Keratinocyte (primary cell): Measurements from ENCODE around the gene RASD1. TPM values are rescaled to one million over a fixed set of nuclear protein-coding genes. Genes with fewer than 3 reads are reported as not detected.

Experiments used
- DNase-seq: peaks from one replicate; pipeline ENCODE4 v3.0.0-alpha.2; 2011; ENCODE audit warnings: low read depth, missing footprints, low spot score
- FAIRE-seq: peaks from 2 replicates; lab custom pipeline; 2011; peaks lifted over from hg19 to GRCh38; lab: Jason Lieb, UNC
- H2AFZ ChIP-seq: 2 replicates; pipeline ENCODE4 v1.6.0; 2012; ENCODE audit warnings: low read length, control low read depth, inconsistent platforms; ENCODE audit not compliant: control insufficient read depth
- H3K27ac ChIP-seq: 2 replicates; pipeline ENCODE4 v1.5.1; 2011; ENCODE audit warnings: low read length; ENCODE audit not compliant: control insufficient read depth, insufficient read depth
- H3K27me3 ChIP-seq: 3 replicates; pipeline ENCODE4 v1.6.0; 2011; ENCODE audit warnings: low read length; ENCODE audit not compliant: control insufficient read depth, insufficient read depth; ENCODE audit errors: extremely low read depth
- H3K36me3 ChIP-seq, 2 experiments: 2 replicates in 1 of 2; 3 replicates in 1 of 2; pipeline ENCODE4 v1.5.1; 2011; ENCODE audit warnings: low read length in 2 of 2, mild to moderate bottlenecking in 1 of 2; ENCODE audit not compliant: control insufficient read depth in 2 of 2, insufficient read depth in 2 of 2; ENCODE audit errors: extremely low read depth in 1 of 2
- H3K4me1 ChIP-seq: 3 replicates; pipeline ENCODE4 v1.5.1; 2011; ENCODE audit warnings: low read length; ENCODE audit not compliant: control insufficient read depth, insufficient read depth; ENCODE audit errors: extremely low read depth
- H3K4me2 ChIP-seq: 3 replicates; pipeline ENCODE4 v1.6.0; 2011; ENCODE audit warnings: low read depth, low read length; ENCODE audit not compliant: control insufficient read depth, insufficient read depth; ENCODE audit errors: extremely low read depth
- H3K4me3 ChIP-seq, 3 experiments: fragments of 200-600 bp in 1 of 3; sonication (generic) in 1 of 3; 2 replicates in 2 of 3; 3 replicates in 1 of 3; pipeline ENCODE4 v1.5.1; 2011 to 2016; ENCODE audit warnings: low read length in 3 of 3, mild to moderate bottlenecking in 3 of 3, control low read depth in 2 of 3, inconsistent platforms in 1 of 3, low read depth in 1 of 3, mixed read lengths in 1 of 3, mixed run types in 1 of 3, moderate library complexity in 1 of 3; ENCODE audit not compliant: control insufficient read depth in 2 of 3, insufficient read depth in 2 of 3; ENCODE audit errors: extremely low read depth in 1 of 3
- H3K79me2 ChIP-seq: 2 replicates; pipeline ENCODE4 v1.6.0; 2012; ENCODE audit warnings: low read length; ENCODE audit not compliant: control insufficient read depth, insufficient read depth
- H3K9ac ChIP-seq: 3 replicates; pipeline ENCODE4 v1.6.0; 2011; ENCODE audit warnings: low read length; ENCODE audit not compliant: control insufficient read depth, insufficient read depth; ENCODE audit errors: extremely low read depth
- H3K9me1 ChIP-seq: 3 replicates; pipeline ENCODE4 v1.6.0; 2011; ENCODE audit warnings: low read length; ENCODE audit not compliant: control insufficient read depth, insufficient read depth; ENCODE audit errors: extremely low read depth
- H3K9me3 ChIP-seq: 2 replicates; pipeline ENCODE4 v1.5.1; 2012; ENCODE audit warnings: low read depth, low read length; ENCODE audit not compliant: control insufficient read depth
- H4K20me1 ChIP-seq: 3 replicates; pipeline ENCODE4 v1.6.0; 2011; ENCODE audit warnings: low read length; ENCODE audit not compliant: control insufficient read depth, insufficient read depth; ENCODE audit errors: extremely low read depth
- CTCF ChIP-seq, 3 experiments: IDR thresholded peaks in 1 of 3; conservative IDR thresholded peaks in 1 of 3; optimal IDR thresholded peaks in 1 of 3; 2 replicates in 2 of 3; 3 replicates in 1 of 3; pipeline versions ENCODE3 to v1.5.1; 2011; ENCODE audit warnings: low read length in 3 of 3, mild to moderate bottlenecking in 3 of 3, moderate library complexity in 2 of 3, control low read depth in 1 of 3, inconsistent platforms in 1 of 3; ENCODE audit not compliant: insufficient read depth in 2 of 3; ENCODE audit errors: extremely low read depth in 1 of 3
- EZH2 ChIP-seq: IDR thresholded peaks from one replicate; pipeline ENCODE4 v1.6.1; 2012; ENCODE audit warnings: inconsistent platforms, mild to moderate bottlenecking, low read length, moderate library complexity
- dilution Hi-C: fragments of 300-500 bp; cut with MboI; formaldehyde crosslinking; loops from one replicate; pipeline ENCODE4 v1.7.0; 2020; ENCODE audit warnings: low sequenced_read_pairs; ENCODE audit not compliant: extremely low pct_ligation_motif_present
- polyA plus RNA-seq, 5 experiments: library from polyadenylated mRNA; depleted of rRNA in 3 of 5; stranded (reverse) in 3 of 5; stranded (forward) in 1 of 5; unstranded in 1 of 5; fragments of >200 nt; gene quantifications; 1 replicate in 1 of 5; 2 replicates in 3 of 5; 3 replicates in 1 of 5; pipeline versions ENCODE4 v1.2.1 to v1.2.3, GENCODE V29; 2011 to 2012; ENCODE audit warnings: missing spikeins in 2 of 5, low read depth in 1 of 5, low replicate concordance in 1 of 5

RASD1 gene
- polyA plus RNA-seq, 1 donor (not counting 4 experiments of a cell fraction or from before 2014, with no cell fraction given): 0.20 TPM

DNA sequence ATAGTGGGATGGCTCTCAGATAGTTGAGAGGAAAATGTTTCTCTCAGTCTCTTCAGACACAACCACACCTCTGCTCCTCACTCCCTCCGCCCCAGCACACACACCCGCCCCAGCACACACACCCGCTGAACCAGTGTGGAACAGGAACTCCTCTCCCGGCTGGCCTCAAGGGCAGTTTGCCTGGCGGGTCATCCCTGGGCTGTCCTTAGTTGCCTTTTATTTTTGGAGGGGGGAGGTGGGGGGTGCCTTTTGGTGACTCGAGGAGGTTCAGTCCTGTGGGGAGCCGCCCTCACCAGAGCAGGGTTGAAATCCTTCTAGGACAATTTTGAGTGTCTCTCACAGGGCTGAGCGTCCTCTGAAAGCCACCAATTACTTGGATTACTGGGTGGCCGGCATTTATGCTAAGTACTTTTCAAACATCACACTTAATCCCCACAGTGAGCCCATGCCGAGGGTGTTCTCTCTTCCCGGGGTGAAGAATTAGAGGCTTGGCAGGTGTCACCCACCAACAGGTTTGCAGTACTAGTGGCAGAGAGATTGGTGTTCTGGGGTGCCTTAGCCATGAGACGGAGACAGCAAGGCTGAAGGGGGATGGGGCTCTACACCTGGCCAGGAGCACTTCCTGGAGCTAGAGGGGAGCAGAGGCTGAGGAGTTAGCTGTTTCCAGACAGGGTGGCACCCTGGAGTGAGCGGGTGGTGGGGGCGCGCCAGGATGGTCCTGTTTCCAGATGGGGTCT is 2.8 kb downstream of the RASD1 start:
- H4K20me1 ChIP-seq: peaks cover 5% of the 10 kb centered on the region
- DNase-seq: no peak
- H3K27me3 ChIP-seq: peaks cover 28% of the 10 kb centered on the region
- H3K4me2 ChIP-seq: no peak overlapping the region
- H3K4me3 ChIP-seq: no peak overlapping the region
- FAIRE-seq: no peak
- TF ChIP-seq CTCF (optimal IDR thresholded peaks at IDR 0.05 in 1 of 3, IDR thresholded peaks at IDR 0.05 in 1 of 3, conservative IDR thresholded peaks at IDR 0.05 in 1 of 3; ENCODE audit: extremely low read depth in 1 of 3, insufficient read depth in 2 of 3, low read length in 3 of 3): no peak
- no peak for TF ChIP-seq EZH2
- no peaks in the 10 kb centered on the region for H3K79me2 ChIP-seq
- H3K27ac ChIP-seq: no peak overlapping the region
- H3K9me3 ChIP-seq: no peaks in the 10 kb centered on the region
- H3K36me3 ChIP-seq: peaks cover 11 to 13% of the 10 kb centered on the region in 2 experiments
- H3K9ac ChIP-seq: no peak overlapping the region
- peaks cover 9% of the 10 kb centered on the region for H3K4me1 ChIP-seq
- no peaks in the 10 kb centered on the region for H3K9me1 ChIP-seq
- dilution Hi-C loops: no loop called here
- no peak overlapping the region for H2AFZ ChIP-seq

GRCh38 chr17:17492571-17492970 is 3.6 kb downstream of the RASD1 start:
- dilution Hi-C loops: no loop called here
- DNase-seq: no peak

More at GRCh38 chr17:17492571-17492970, 3.6 kb downstream of the RASD1 start:
- H2AFZ ChIP-seq: no peak overlapping the region
- TF ChIP-seq CTCF (optimal IDR thresholded peaks at IDR 0.05 in 1 of 3, IDR thresholded peaks at IDR 0.05 in 1 of 3, conservative IDR thresholded peaks at IDR 0.05 in 1 of 3; ENCODE audit: extremely low read depth in 1 of 3, insufficient read depth in 2 of 3, low read length in 3 of 3): no peak
- no peak for TF ChIP-seq EZH2
- H3K27ac ChIP-seq: no peak overlapping the region
- no peaks in the 10 kb centered on the region for H3K9me1 ChIP-seq
- no peak overlapping the region for H3K4me3 ChIP-seq
- no peaks in the 10 kb centered on the region for H3K9me3 ChIP-seq
- no peaks in the 10 kb centered on the region for H3K79me2 ChIP-seq
- FAIRE-seq: no peak
- no peak overlapping the region for H3K9ac ChIP-seq
- H3K4me2 ChIP-seq: no peak overlapping the region
- peaks cover 5% of the 10 kb centered on the region for H4K20me1 ChIP-seq
- H3K36me3 ChIP-seq: peaks cover 11 to 19% of the 10 kb centered on the region in 2 experiments
- peaks cover 9% of the 10 kb centered on the region for H3K4me1 ChIP-seq
- H3K27me3 ChIP-seq: peaks cover 23% of the 10 kb centered on the region
